GM18867 (cell line): ENCODE measurements around the gene PLAU.
"Not testable (repeated sequence)": the region's sequence is repeated elsewhere in the genome, so short reads cannot be mapped to it uniquely, and the experiment has no call there.

Experiments
- ATAC-seq: cut with Tn5 transposase; IDR thresholded peaks from one replicate; pipeline ENCODE4 v1.9.1; 2021; ENCODE audit warnings: mild to moderate bottlenecking, moderate library complexity; ENCODE audit not compliant: unreplicated experiment

Gene PLAU

DNA sequence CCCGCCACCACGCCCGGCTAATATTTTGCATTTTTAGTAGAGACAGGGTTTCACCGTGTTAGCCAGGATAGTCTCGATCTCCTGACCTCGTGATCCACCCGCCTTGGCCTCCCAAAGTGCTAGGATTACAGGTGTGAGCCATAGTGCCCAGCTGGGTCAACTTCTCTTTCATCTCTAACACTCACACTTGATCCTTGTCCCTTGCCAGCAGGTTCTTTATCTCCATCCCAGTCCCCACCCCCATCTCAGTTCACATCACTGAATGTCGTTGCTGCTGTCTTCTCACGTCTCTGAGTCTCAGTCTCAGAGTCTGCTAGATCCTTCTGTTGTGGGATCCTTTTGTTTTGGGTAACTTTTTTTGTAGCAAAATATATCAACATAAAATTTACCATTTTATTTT lies 15.6 kb upstream of the PLAU start:
- not testable (repeated sequence) for ATAC-seq

DNA sequence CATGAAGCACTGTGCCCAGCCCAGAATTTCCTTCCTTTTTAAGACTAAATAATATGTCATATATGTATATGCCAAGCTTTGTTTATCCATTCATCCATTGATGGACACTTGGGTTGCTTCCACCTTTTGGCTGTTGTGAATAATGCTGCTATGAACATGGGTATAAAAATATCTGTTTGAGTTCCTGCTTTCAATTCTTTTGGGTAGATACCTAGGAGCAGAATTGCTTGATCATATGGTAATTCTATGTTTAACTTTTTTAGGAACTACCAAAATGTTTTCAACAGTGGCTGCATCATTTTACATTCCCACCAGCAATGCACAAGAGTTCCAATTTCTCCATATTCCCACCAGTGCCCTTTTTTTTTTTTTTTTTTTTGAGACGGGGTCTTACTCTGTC lies 13.2 kb upstream of the PLAU start:
- ATAC-seq, result no peak

DNA sequence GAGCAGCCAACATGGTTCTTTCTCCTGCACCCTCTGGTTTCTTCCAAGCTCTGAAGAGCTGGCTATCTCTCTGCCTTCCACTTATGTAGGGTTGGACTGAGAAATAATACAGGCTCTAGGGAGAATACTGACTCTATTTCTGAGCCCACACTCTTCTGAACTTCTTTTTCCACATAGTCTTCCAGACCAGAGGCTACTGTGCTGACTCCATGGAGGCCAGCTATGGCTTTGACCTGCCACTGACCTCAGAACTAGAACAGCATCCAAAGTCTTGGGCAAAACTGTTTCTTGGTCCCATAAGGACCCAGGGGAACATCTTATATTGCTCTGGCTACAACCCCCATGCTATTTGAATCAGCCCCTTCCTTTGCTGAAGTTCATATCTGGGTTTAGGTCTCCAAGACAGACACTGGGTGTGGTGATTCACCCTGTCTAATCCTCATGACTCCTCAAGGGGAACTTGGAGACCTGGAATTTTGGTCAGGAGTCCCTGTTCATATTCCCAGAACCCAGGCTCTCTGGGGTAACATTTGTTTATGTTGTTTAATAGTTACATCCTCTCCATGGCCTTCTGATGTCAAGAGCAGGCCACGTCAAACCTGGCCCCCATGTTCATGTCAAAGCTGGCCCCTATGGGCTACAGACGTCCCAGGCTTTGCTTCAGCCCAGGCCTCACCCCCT lies 12.1 kb upstream of the PLAU start:
- ATAC-seq, result no peak

DNA sequence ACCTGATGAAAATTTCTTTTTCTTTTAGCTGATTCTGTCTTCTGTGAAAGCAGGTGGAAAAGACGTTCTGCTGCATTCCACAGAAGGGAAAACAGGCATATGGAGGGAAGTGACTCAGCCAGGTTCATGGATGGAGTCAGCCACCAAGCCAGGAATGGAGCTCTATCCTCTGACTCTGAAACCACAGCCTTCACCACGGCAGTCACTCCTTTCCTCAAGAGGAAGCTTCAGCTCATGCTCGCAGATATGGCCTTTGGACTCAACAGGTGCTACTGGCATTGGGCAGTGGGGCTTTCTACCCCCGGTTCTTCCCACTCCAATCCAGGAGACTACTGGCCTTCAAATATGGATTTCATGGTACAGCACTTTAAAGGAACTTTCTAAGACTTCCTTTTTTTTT lies 11.5 kb upstream of the PLAU start:
- ATAC-seq, result no peak

DNA sequence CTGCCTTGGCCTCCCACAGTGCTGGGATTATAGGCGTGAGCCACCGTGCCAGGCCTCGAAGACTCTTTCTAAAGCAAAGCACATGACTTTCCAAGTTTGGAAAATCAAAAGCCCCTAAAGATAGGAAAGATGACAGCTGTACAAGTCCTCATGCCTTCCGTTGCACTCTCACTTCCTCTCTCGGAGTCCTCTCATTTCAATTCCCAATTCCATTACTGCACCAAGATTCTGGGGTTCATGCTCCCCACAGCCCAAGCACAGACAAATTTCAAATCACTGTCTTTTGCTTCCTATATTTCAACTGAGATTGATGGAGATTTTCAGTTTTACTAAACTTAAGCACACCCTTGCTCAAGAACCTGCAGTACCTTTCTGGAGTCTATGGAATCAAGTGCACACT lies 10.9 kb upstream of the PLAU start:
- ATAC-seq, result no peak

DNA sequence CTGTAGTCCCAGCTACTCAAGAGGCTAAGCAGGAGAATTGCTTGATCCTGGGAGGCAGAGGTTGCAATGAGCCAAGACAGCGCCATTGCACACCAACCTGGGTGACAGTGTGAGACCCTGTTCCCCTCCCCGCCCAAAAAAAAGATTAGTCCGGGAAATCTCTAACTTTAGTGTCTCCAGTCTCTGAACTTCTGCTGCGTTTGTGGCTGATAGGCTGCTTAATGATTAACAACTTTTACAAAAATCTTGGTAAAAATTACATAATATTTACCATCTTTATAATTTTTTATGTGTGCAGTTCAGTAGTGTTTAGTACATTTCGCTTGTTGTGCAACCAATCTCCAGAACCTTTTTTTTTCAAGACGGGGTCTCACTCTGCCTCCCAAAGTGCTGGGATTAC lies 9.7 kb upstream of the PLAU start:
- no peak for ATAC-seq

DNA sequence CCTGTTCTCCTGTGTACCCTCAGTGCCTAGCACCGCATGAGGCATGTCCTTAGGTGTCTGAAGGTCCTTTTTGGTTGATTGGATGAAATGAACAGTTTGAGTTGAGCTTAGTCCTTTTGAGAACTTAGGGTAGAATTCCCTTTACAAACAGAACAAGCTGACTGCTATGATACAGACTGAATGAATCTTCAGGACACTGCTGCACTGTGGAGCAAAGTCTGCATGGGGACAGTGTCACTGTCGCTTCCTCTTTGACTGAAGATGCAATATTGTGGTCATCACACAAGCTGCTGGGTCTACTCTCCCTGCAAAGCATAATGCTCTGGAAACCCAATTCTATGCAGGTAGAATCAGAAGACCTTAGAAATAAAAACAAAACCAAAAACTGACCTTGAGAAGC lies 8.6 kb upstream of the PLAU start:
- ATAC-seq, result no peak

DNA sequence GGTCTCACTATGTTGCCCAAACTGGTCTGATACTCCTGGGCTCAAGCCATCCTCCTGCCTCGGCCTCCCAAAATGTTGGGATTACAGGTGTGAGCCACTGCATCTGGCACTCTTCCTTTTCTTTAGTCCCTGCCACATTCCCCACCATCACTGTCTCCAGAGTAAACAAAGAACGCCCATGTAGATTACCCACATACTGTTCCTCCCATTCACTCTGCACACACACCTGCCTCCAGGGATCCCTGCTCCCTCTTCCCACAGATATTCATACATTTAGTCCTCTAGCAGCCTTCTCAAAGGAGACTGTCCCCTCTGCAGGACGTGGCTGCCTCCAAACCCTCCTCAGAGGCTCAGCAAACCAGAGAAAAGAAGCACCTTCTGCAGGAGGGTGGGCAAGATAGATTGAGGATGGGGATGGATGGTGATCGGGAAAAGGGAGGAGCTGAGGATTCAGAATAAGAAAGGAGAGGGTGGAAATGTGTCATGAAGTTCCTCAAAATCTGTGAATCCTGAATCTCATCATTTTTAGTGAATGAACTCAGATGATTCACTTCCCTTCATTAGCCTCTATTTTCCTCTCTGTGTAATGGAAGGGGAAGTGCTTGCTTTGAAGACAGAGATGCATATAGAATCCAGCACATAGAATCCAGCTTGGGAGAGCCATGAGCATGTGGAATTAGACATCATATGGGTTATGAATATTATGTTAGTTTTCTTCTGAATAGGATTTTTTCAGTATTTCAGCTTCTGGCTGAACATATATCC lies 5.5 kb upstream of the PLAU start:
- no peak for ATAC-seq

DNA sequence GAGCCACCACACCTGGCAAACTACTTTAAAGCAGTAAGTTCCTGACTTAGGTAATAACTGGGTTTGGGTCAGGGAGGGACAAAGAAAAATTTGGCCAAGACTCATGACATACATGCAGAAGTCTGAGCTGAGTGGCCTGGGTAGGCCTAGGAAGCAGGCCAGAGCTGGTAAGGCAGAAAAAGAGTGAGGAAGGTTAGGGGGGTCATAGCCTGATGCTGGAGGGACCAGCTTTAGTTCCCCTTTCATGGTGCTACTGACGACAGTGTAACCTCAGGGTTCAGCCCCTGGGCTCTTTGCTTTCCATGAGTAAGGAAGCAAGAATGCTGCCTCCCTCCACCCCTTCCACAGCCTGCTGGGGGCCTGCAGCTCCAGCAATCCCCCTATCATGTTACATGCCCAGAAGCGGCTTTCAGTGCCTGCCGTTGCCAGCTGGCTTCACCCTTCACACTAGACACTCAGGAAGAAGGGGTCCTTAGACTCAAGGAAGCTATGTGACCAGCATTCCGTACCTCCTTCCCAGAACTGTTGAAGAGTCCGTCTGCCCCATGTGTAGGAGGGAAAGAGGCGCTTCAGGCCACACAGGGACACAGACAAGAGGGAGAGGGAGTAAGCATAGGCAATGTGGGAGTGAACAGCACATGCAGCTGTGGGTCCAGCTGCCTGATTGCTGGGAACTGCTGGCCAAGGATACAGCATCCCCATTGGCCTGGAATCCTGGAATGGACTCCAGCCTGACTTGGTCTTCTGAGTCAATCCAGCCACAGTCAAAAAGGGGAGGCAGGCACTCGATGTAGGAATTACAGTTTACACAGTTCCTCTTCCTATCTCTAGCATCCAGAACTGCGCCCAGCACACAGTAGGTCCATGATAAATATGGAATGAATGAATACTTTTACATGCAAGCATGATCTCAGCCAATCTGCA lies 4.1 kb upstream of the PLAU start:
- ATAC-seq, result no peak

DNA sequence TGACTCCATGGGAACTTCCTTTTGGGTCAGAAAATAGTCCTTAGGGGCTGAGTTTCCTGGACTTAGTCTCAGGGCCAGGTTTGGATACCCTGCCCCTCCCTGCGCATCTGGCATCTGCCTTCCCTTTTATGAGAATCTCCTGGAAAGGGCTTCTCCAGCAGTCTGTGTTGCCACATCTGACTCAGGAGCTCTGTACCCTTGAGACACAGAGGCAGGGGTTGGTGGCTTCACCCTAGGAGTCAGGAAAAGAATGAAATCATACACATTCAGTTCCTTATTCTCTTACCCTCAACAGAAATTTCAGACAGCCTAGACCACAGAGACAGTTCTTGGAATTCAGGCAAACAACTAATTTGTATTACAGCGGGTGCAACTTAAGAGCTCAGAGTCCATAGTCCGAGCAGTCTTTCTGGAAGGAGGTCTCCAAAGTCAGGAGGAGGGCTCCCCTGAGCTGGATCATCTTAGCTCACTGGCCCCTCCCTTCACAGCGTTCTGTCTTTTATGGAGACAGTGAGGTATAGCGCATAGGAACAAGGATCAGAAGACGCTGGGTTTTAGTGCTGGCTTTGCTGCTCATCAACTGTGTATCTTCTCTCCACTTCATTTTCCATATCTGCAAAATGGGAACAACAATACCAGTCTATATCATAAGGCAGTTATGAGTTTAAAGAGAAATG lies 3.0 kb upstream of the PLAU start:
- no peak for ATAC-seq

DNA sequence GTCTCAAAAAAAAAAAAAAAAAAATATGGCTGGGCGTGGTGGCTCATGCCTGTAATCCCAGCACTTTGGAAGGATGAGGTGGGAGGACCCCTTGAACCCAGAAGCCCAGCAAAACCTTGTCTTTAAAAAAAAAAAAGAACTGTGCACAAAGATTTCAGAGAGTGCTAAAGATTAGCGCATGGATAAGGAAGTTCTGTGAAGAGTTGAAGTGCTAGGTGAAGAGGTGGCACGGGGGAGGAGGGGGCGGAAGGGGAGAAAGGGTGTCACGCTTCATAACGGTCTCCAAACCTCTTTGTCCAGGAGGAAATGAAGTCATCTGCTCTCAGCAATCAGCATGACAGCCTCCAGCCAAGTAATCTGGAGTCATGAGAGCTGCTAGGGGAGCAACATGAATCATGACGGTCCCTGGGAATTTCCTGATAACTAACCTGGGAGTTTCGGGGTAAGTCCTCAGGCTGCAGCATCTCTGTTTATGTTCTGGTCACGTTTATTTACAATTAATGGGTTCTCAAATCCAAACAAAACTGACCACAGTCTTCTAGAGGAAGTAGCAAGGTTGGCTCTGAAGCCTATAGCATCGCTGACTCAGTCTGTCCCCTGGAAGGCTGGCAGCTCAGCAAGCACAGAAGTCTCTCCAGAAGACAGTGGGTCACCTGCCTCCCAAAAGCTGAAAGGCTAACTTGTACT lies 1.9 kb upstream of the PLAU start:
- no peak for ATAC-seq

DNA sequence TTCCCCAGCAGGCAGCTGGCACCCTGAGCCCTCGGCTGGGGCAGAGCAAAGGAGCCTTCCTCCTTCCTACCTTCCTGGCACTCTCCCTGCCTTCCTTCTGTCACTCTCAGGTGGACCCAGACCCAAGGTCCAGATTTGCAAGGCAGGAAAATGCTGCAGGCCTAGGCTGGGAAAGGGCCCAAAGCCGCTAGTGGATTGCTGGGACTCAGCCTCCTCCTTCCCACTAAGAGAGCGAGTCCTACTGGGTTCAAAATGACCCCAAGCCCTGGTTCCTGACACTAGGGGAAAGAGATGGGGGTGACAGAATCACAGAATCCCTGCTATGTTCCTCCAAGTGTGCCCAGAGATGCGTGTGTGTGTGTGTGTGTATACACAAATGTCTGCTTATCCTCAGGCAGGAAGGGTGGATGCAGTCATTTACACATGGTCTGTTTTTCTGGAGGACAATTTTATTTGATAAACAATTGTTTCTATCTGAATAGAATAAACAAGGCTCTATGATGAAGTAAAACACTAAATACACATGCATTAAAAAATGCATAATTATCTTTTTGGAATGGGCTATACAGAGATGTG lies 1.3 kb upstream of the PLAU start:
- no peak for ATAC-seq

DNA sequence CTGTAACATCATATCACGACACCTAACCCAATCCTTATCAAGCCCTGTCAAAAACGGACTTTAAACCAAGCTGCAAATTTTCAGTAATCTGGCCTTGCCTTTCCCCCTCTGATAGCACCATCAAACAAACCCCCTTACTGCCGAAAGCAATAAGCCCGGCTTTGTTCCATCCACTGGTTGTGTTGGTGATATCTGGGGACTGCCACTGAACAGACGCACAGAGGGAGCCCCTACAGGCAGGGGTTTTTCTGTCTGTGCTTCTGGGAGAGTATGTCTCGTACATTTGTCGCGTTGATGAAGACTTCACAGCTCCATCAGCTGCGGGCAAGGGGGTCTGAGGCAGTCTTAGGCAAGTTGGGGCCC lies 550 bp upstream of the PLAU start:
- no peak for ATAC-seq

DNA sequence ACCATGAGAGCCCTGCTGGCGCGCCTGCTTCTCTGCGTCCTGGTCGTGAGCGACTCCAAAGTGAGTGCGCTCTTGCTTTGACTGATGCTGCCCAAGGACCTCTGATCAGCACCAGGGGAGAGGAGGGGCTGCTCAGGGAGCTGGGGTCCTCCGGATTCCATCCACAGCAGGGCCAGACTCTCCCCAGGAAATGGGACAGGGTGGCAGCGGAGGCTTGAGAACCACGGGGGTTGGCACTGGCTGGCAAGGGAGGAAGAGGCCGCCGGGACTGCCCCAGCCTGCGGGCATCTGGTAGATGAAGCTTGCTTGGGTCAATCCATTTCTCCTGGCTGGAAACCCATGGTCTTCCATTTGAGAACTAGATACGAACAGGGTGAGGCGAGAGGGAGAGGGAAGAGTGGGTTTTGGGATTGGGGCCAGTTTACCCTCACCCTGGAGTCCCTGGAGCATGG lies 647 bp downstream of the PLAU start:
- ATAC-seq, result no peak

DNA sequence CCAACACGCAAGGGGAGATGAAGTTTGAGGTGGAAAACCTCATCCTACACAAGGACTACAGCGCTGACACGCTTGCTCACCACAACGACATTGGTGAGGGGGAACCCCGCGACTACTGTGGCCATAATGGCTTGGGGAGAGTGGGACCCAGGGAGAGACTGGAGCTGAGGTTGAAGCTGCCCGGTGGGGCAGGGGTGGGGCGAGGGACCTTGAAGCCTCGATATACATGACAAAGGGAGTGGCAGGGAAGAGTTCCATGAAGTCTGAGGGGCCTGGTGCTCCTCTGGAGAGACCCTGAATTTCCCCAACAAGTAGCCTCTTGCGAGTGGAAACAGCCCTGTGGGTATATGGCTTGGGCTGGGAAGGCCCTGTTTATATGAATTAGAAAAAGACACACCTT lies 3.1 kb downstream of the PLAU start:
- ATAC-seq, result no peak

DNA sequence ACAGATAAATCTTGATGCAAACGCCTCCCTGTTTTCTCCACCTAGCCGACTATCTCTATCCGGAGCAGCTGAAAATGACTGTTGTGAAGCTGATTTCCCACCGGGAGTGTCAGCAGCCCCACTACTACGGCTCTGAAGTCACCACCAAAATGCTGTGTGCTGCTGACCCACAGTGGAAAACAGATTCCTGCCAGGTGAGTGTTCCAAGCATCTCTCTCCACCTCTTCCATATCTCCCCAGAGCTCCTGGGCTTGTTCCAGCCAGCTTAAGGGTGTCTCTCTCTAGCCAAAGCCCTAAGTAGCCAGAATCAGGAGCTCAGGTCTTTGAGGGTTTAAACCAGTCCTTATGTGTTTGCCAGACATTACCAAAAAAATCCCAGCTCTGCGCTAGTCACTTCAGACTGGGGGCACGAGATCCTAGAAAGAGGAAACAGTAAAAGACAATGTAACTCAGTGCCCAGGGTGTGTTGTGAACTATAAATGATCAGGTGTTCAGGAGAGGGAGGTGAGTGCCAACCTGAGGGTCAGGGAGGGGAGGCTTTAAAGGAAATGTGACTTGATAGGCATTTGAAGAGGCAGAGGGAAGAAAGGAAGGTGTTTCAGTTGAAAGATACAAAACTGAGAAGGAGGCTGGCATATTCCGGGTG lies 4.4 kb downstream of the PLAU start:
- no peak for ATAC-seq

DNA sequence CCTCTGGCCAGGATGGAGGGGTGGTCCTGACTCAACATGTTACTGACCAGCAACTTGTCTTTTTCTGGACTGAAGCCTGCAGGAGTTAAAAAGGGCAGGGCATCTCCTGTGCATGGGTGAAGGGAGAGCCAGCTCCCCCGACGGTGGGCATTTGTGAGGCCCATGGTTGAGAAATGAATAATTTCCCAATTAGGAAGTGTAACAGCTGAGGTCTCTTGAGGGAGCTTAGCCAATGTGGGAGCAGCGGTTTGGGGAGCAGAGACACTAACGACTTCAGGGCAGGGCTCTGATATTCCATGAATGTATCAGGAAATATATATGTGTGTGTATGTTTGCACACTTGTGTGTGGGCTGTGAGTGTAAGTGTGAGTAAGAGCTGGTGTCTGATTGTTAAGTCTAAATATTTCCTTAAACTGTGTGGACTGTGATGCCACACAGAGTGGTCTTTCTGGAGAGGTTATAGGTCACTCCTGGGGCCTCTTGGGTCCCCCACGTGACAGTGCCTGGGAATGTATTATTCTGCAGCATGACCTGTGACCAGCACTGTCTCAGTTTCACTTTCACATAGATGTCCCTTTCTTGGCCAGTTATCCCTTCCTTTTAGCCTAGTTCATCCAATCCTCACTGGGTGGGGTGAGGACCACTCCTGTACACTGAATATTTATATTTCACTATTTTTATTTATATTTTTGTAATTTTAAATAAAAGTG lies 6.0 kb downstream of the PLAU start:
- ATAC-seq, result no peak

DNA sequence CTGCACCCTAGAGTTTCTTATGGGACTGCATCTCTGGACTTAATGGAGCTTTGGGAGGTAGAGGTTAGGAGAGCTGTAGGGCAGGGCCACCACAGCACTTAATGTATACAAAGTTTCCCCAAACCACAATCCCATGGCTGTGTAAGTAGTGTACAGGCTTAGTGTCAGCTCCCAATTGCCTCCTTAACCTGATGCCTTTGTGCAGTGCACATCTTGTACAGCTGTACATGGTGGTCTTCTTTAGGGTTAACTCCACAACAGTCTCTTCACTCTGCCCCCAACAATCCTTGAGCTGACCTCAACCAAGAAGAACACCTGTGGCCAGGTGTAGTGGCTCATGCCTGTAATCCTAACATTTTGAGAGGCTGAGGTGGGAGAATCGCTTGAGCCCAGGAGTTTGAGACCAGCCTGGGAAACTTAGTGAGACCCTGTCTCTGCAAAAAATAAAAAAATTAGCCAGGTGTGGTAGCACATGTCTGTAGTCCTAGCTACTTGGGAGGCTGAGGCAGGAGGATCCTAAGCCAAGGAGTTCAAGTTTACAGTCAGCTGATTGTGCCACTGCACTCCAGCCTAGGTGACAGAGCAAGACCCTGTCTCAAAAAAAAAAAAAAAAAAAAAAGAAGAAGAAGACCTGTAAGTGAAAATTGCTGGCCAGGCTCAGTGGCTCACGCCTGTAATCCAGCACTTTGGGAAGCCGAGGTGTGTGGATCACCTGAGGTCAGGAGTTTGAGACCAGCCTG lies 6.8 kb downstream of the PLAU start:
- no peak for ATAC-seq
